ENCODE data around the gene RHBDL1. TPM values are rescaled to one million over a fixed set of nuclear protein-coding genes. Genes with fewer than 3 reads are reported as not detected.

Gene RHBDL1
- total RNA-seq, 5 donors from 2014 or later (not counting 1 experiment from before 2014, with no cell fraction given), result 2.0 to 3.6 (median 2.5) TPM

DNA sequence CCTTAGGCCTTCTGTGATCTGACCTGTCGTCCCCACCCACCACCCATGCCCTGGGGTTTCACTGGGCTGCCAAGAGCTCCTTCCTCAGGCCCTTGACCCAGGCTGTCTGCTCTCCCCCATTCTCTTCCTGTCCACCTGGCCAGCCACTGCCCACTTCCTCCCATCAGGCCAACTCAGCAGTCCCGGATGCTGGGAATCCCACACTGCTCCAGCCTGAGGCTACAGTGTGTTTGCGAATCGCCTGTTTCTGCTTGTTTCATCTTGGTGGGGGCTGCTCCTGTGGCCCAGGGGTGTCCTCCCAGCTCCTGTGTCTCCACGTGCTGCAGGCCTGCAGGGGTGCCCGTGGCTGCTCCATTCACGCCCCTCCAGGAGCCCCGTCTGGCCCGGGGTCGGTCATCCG, 38.6 kb downstream of the RHBDL1 start:
- ChIA-PET POLR2A (interaction anchor here in 1 of 2 donors (0.6 kb wide), 1 partner anchor 29 kb away, joined by 3 read pairs; no protein-coding TSS in a partner anchor), CTCF (no interaction called here)
- Histone ChIP-seq H3K9me3 (no peaks in the 10 kb centered on the region), H3K4me1 (ENCODE audit: control insufficient read depth in 1 of 2, extremely low read depth in 1 of 2, insufficient read depth in 2 of 2, low read length in 2 of 2) (peaks cover 0 to 36% of the 10 kb centered on the region in 2 experiments), H3K27ac (ENCODE audit: low read length) (no peak overlapping the region), H3K4me3 (ENCODE audit: control insufficient read depth in 1 of 2, extremely low read depth in 1 of 2, low read length in 1 of 2) (no peak overlapping the region), H3K27me3 (replicated peaks in 1 of 2; ENCODE audit: control insufficient read depth in 2 of 2, extremely low read depth in 1 of 2, insufficient read depth in 2 of 2, low read length in 1 of 2) (peaks cover under 1 to 63% of the 10 kb centered on the region in 2 experiments), H3K36me3 (ENCODE audit: control insufficient read depth in 2 of 2, extremely low read depth in 1 of 2, insufficient read depth in 1 of 2, low read length in 1 of 2) (no peaks in the 10 kb centered on the region)
- DNase-seq (no peak), ATAC-seq (replicated peaks in 1 of 4) (no peak)
- H3K9me3 Mint-ChIP-seq, result no peaks in the 10 kb centered on the region
- H3K4me1 Mint-ChIP-seq, result peaks cover 7 to 16% (median 10%) of the 10 kb centered on the region in 3 donors
- 67% methylated on average over 10 of the region's 11 CpGs for WGBS (ENCODE audit: insufficient coverage)
- H3K4me3 Mint-ChIP-seq, result peak overlapping the region in 2 of 3 donors; percentile 21 to 51
- no peaks in the 10 kb centered on the region for H3K36me3 Mint-ChIP-seq
- H3K27ac Mint-ChIP-seq, result peak overlapping the region in 1 of 2 donors; percentile 39
- peaks cover 14 to 28% of the 10 kb centered on the region in 2 donors for H3K27me3 Mint-ChIP-seq

- Histone ChIP-seq H3K4me1 (ENCODE audit: control insufficient read depth in 1 of 2, extremely low read depth in 1 of 2, insufficient read depth in 2 of 2, low read length in 2 of 2) (peaks cover 2 to 43% of the 10 kb centered on the region in 2 experiments), H3K36me3 (ENCODE audit: control insufficient read depth in 2 of 2, extremely low read depth in 1 of 2, insufficient read depth in 1 of 2, low read length in 1 of 2) (no peaks in the 10 kb centered on the region), H3K4me3 (ENCODE audit: control insufficient read depth in 1 of 2, extremely low read depth in 1 of 2, low read length in 1 of 2) (peak within 1 kb of the TSS; percentile 21 to 56), H3K27ac (ENCODE audit: low read length) (no peak within 1 kb of the TSS), H3K27me3 (replicated peaks in 1 of 2; ENCODE audit: control insufficient read depth in 2 of 2, extremely low read depth in 1 of 2, insufficient read depth in 2 of 2, low read length in 1 of 2) (peaks cover 0 to 56% of the 10 kb centered on the region in 2 experiments), H3K9me3 (no peaks in the 10 kb centered on the region)
- Mint-ChIP-seq H3K27ac (peak within 1 kb of the TSS in 1 of 2 donors; percentile 39), H3K27me3 (peaks cover 9 to 20% of the 10 kb centered on the region in 2 donors), H3K36me3 (no peaks in the 10 kb centered on the region), H3K4me1 (peaks cover 11 to 23% (median 14%) of the 10 kb centered on the region in 3 donors), H3K4me3 (peak within 1 kb of the TSS; percentile 57 to 68 (median 61)), H3K9me3 (no peaks in the 10 kb centered on the region)
- WGBS (ENCODE audit: insufficient coverage), result 5% methylated on average over 106 of the region's 108 CpGs
- ATAC-seq (replicated peaks in 1 of 4) (peak; percentile 90 to 93 (median 91)), DNase-seq (peak; percentile 66 to 93 (median 81))
- ChIA-PET POLR2A (interaction anchor here in 1 of 2 donors (0.6 kb wide), 1 partner anchor 29 kb away, joined by 3 read pairs; no protein-coding TSS in a partner anchor), CTCF (no interaction called here)
These were observed 39.3 kb downstream of the RHBDL1 start, which contains the start of gene METRN for GRCh38 chr16:714558-715476. METRN (plus strand) TSS chr16:715118; CDS start chr16:715290, 172 bp downstream.

GRCh38 chr16:715477-716199, 40.2 kb downstream of the RHBDL1 start:
- POLR2A ChIA-PET, result interaction anchor here in 1 of 2 donors (0.5 to 0.8 kb wide), 2 partner anchors 10 to 92 kb away, joined by 3 to 4 read pairs; no protein-coding TSS in a partner anchor
- peaks cover 18 to 30% (median 21%) of the 10 kb centered on the region in 3 donors for H3K4me1 Mint-ChIP-seq
- ATAC-seq (replicated peaks in 1 of 4) (peak; percentile 9 to 26 (median 22)), DNase-seq (peak in 1 of 35 experiments; percentile 37)
- H3K36me3 Mint-ChIP-seq, result no peaks in the 10 kb centered on the region
- CTCF ChIA-PET, result interaction anchor here (0.7 to 0.8 kb wide), 3 partner anchors 13 to 387 kb away, joined by 3 to 6 read pairs (median 3); no protein-coding TSS in a partner anchor
- WGBS (ENCODE audit: insufficient coverage), result 3% methylated on average over 70 of the region's 74 CpGs
- Histone ChIP-seq H3K27ac (ENCODE audit: low read length) (no peak overlapping the region), H3K9me3 (no peaks in the 10 kb centered on the region), H3K27me3 (replicated peaks in 1 of 2; ENCODE audit: control insufficient read depth in 2 of 2, extremely low read depth in 1 of 2, insufficient read depth in 2 of 2, low read length in 1 of 2) (peaks cover 0 to 48% of the 10 kb centered on the region in 2 experiments), H3K4me1 (ENCODE audit: control insufficient read depth in 1 of 2, extremely low read depth in 1 of 2, insufficient read depth in 2 of 2, low read length in 2 of 2) (peaks cover 5 to 51% of the 10 kb centered on the region in 2 experiments), H3K36me3 (ENCODE audit: control insufficient read depth in 2 of 2, extremely low read depth in 1 of 2, insufficient read depth in 1 of 2, low read length in 1 of 2) (no peaks in the 10 kb centered on the region), H3K4me3 (ENCODE audit: control insufficient read depth in 1 of 2, extremely low read depth in 1 of 2, low read length in 1 of 2) (peak overlapping the region; percentile 21 to 56)
- H3K27me3 Mint-ChIP-seq, result peaks cover 9 to 14% of the 10 kb centered on the region in 2 donors
- no peak overlapping the region for H3K27ac Mint-ChIP-seq
- no peaks in the 10 kb centered on the region for H3K9me3 Mint-ChIP-seq
- H3K4me3 Mint-ChIP-seq, result peak overlapping the region; percentile 57 to 68 (median 61)

DNA sequence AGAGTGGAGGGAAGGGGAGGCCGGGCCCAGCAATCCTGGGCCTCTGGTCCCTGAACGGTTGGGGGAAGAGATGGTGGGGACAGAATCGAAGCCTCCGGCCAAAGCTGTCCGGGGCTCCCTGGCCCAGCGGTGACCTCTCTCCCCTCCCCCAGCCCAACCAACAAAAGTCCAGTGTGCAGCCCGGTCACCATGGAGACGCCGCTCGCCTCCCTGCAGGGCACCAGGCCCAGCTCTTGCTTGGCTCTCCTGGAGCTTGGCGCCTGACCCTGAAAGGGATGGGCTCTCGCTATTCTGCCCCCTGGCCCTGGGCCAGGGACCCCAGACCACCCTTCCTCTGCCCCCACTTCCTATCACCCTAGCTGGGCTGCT, 40.7 kb downstream of the RHBDL1 start:
- H3K27ac Mint-ChIP-seq, result no peak overlapping the region
- peaks cover 8 to 12% of the 10 kb centered on the region in 2 donors for H3K27me3 Mint-ChIP-seq
- POLR2A ChIA-PET, result interaction anchor here in 1 of 2 donors (0.8 kb wide), 1 partner anchor 9 kb away, joined by 3 read pairs; no protein-coding TSS in a partner anchor
- no peaks in the 10 kb centered on the region for H3K36me3 Mint-ChIP-seq
- ATAC-seq (replicated peaks in 1 of 4) (no peak), DNase-seq (no peak)
- H3K4me1 Mint-ChIP-seq, result peaks cover 19 to 30% (median 21%) of the 10 kb centered on the region in 3 donors
- H3K9me3 Mint-ChIP-seq, result no peaks in the 10 kb centered on the region
- 69% methylated on average over 5 of the region's 12 CpGs for WGBS (ENCODE audit: insufficient coverage)
- CTCF ChIA-PET, result interaction anchor here (0.7 to 0.8 kb wide), 3 partner anchors 12 to 387 kb away, joined by 3 to 6 read pairs (median 3); no protein-coding TSS in a partner anchor
- H3K27ac ChIP-seq (ENCODE audit: low read length), result no peak overlapping the region
- H3K36me3 ChIP-seq (ENCODE audit: control insufficient read depth in 2 of 2, extremely low read depth in 1 of 2, insufficient read depth in 1 of 2, low read length in 1 of 2), result no peaks in the 10 kb centered on the region
- peaks cover 5 to 53% of the 10 kb centered on the region in 2 experiments for H3K4me1 ChIP-seq (ENCODE audit: control insufficient read depth in 1 of 2, extremely low read depth in 1 of 2, insufficient read depth in 2 of 2, low read length in 2 of 2)
- H3K9me3 ChIP-seq, result no peaks in the 10 kb centered on the region
- H3K4me3 Mint-ChIP-seq, result peak overlapping the region; percentile 50 to 68 (median 57)
- H3K4me3 ChIP-seq (ENCODE audit: control insufficient read depth in 1 of 2, extremely low read depth in 1 of 2, low read length in 1 of 2), result no peak overlapping the region
- H3K27me3 ChIP-seq (replicated peaks in 1 of 2; ENCODE audit: control insufficient read depth in 2 of 2, extremely low read depth in 1 of 2, insufficient read depth in 2 of 2, low read length in 1 of 2), result peaks cover 0 to 42% of the 10 kb centered on the region in 2 experiments

DNA sequence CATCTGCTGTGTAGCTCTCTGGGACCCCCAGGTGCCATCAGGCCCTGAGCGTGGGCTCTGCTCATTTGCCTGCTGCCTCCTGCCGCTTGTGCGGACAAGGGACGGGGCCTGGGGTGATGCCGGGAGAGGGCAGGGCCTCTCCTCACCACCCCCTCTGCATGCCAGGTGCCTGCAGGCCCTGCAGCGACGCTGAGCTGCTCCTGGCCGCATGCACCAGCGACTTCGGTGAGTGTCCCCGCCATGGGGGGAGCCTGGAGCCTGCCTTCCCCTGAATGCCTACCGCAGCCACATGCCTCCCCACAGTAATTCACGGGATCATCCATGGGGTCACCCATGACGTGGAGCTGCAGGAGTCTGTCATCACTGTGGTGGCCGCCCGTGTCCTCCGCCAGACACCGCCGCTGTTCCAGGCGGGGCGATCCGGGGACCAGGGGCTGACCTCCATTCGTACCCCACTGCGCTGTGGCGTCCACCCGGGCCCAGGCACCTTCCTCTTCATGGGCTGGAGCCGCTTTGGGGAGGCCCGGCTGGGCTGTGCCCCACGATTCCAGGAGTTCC, 41.4 kb downstream of the RHBDL1 start:
- Histone ChIP-seq H3K4me3 (ENCODE audit: control insufficient read depth in 1 of 2, extremely low read depth in 1 of 2, low read length in 1 of 2) (no peak overlapping the region), H3K36me3 (ENCODE audit: control insufficient read depth in 2 of 2, extremely low read depth in 1 of 2, insufficient read depth in 1 of 2, low read length in 1 of 2) (no peaks in the 10 kb centered on the region), H3K27ac (ENCODE audit: low read length) (no peak overlapping the region), H3K9me3 (no peaks in the 10 kb centered on the region), H3K27me3 (replicated peaks in 1 of 2; ENCODE audit: control insufficient read depth in 2 of 2, extremely low read depth in 1 of 2, insufficient read depth in 2 of 2, low read length in 1 of 2) (peaks cover 0 to 35% of the 10 kb centered on the region in 2 experiments), H3K4me1 (ENCODE audit: control insufficient read depth in 1 of 2, extremely low read depth in 1 of 2, insufficient read depth in 2 of 2, low read length in 2 of 2) (peaks cover 5 to 53% of the 10 kb centered on the region in 2 experiments)
- ChIA-PET POLR2A (no interaction called here), CTCF (no interaction called here)
- H3K4me3 Mint-ChIP-seq, result peak overlapping the region; percentile 47 to 68 (median 50)
- peaks cover 19 to 30% (median 21%) of the 10 kb centered on the region in 3 donors for H3K4me1 Mint-ChIP-seq
- H3K36me3 Mint-ChIP-seq, result no peaks in the 10 kb centered on the region
- WGBS (ENCODE audit: insufficient coverage), result 99% methylated on average over 20 of the region's 29 CpGs
- ATAC-seq (replicated peaks in 1 of 4) (no peak), DNase-seq (no peak)
- peaks cover 7 to 8% of the 10 kb centered on the region in 2 donors for H3K27me3 Mint-ChIP-seq
- no peaks in the 10 kb centered on the region for H3K9me3 Mint-ChIP-seq
- H3K27ac Mint-ChIP-seq, result no peak overlapping the region
